Natural killer cell (primary cell): ENCODE data around the gene PRDX4. TPM values are rescaled to one million over a fixed set of nuclear protein-coding genes. Genes with fewer than 3 reads are reported as not detected.

Experiments
- ATAC-seq, 3 donors: fragments of 150-1000 bp in 2 of 3; fragments of 200-7000 bp in 1 of 3; cut with Tn5 transposase; 1 replicate in 1 of 3; 2 replicates in 2 of 3; pipeline ENCODE4 v1.10.0; 2021; ENCODE audit warnings: mild to moderate bottlenecking in 2 of 3, moderate library complexity in 2 of 3
- DNase-seq, 2 donors: peaks; one replicate each; pipeline versions ENCODE4 v3.0.0 to v3.0.0-alpha.2; 2013 to 2021; ENCODE audit warnings: mixed read lengths in 1 of 2
- H3K27ac ChIP-seq: one replicate; pipeline ENCODE4 v1.5.1; 2013; ENCODE audit warnings: mild to moderate bottlenecking, low read length
- H3K27me3 ChIP-seq: one replicate; pipeline ENCODE4 v1.6.1; 2013; ENCODE audit warnings: low read length; ENCODE audit not compliant: control insufficient read depth, insufficient read depth
- H3K36me3 ChIP-seq: one replicate; pipeline ENCODE4 v1.6.1; 2013; ENCODE audit warnings: low read length; ENCODE audit not compliant: control insufficient read depth, insufficient read depth
- H3K4me1 ChIP-seq: one replicate; pipeline ENCODE4 v1.6.1; 2013; ENCODE audit warnings: low read length; ENCODE audit not compliant: control insufficient read depth, insufficient read depth
- H3K4me3 ChIP-seq: one replicate; pipeline ENCODE4 v1.5.1; 2013; ENCODE audit warnings: low read length
- H3K9me3 ChIP-seq: one replicate; pipeline ENCODE4 v1.6.1; 2013; ENCODE audit warnings: low read length; ENCODE audit not compliant: control insufficient read depth, insufficient read depth
- H3K27ac Mint-ChIP-seq, 2 donors: one replicate each; pipeline ENCODE4 v1.8.0; 2022; ENCODE audit warnings: mild to moderate bottlenecking in 2 of 2, mixed read lengths in 2 of 2, moderate library complexity in 1 of 2
- H3K27me3 Mint-ChIP-seq, 2 donors: one replicate each; pipeline ENCODE4 v1.8.0; 2022; ENCODE audit warnings: low read depth in 2 of 2, mixed read lengths in 2 of 2
- H3K36me3 Mint-ChIP-seq: one replicate; pipeline ENCODE4 v1.8.0; 2022; ENCODE audit warnings: mixed read lengths
- H3K4me1 Mint-ChIP-seq, 2 donors: one replicate each; pipeline ENCODE4 v1.8.0; 2022; ENCODE audit warnings: mixed read lengths in 2 of 2
- H3K4me3 Mint-ChIP-seq: one replicate; pipeline ENCODE4 v1.8.0; 2022; ENCODE audit warnings: mild to moderate bottlenecking, moderate library complexity, mixed read lengths
- H3K9me3 Mint-ChIP-seq, 2 donors: one replicate each; pipeline ENCODE4 v1.8.0; 2022; ENCODE audit warnings: mixed read lengths in 2 of 2
- CTCF ChIP-seq: fragments of 200-600 bp; IDR thresholded peaks from one replicate; pipeline ENCODE4 v1.8.0; 2022; ENCODE audit warnings: antibody characterized with exemption
- WGBS: methylation state at CpG from one replicate; pipeline ENCODE4 v1.1.7; 2013; ENCODE audit warnings: missing lambda C conversion rate; ENCODE audit not compliant: insufficient coverage; 5-methylcytosine and 5-hydroxymethylcytosine counted together
- intact Hi-C: fragments of 100-400 bp; cut with micrococcal nuclease; formaldehyde crosslinking; loops from one replicate; pipeline ENCODE4 v1.14.2; 2022
- total RNA-seq, 4 donors: library from RNA; stranded (reverse); fragments of 120-200 nt in 1 of 4; gene quantifications; one replicate each; pipeline versions ENCODE4 v1.2.3 to v1.2.4, GENCODE V29; 2013 to 2022

The PRDX4 gene
- total RNA-seq, 3 donors from 2014 or later (not counting 1 experiment from before 2014, with no cell fraction given) = 6.8 to 13.5 (median 7.8) TPM

DNA sequence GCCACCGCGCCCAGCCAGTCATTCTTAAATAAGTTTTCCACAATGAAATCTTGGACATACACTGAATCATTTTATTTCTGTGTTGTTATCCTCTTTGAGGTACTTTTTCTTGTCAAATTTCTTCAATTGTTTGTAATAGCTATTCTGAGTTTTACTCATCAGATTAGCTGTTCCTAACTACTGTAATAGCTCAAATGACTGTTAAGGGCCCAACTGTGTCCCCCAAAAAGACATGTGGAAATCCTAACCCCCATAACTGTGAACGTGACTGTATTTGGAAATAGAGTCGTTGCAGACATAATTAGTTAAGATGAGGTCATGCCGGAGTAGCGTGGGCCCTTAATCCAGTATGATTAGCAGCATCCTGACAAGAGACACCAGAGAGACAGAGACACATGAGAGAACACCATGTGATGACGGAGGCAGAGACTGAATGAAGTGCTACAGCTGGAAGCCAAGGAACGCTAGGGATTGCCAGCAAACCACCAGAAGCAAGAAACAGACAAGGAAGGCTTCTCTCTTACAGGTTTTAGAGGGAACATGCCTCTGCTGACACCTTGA lies 52.9 kb downstream of the PRDX4 start:
- ATAC-seq = no peak
- H3K4me1 ChIP-seq = no peaks in the 10 kb centered on the region
- no peak for TF ChIP-seq CTCF
- no peaks in the 10 kb centered on the region for H3K9me3 Mint-ChIP-seq
- intact Hi-C loops = no loop called here
- no peak for DNase-seq
- no peaks in the 10 kb centered on the region for H3K9me3 ChIP-seq
- H3K4me1 Mint-ChIP-seq = no peaks in the 10 kb centered on the region
- 97% methylated on average over 8 of the region's 8 CpGs for WGBS
- H3K27ac Mint-ChIP-seq = no peak overlapping the region
- no peaks in the 10 kb centered on the region for H3K27me3 Mint-ChIP-seq
- H3K36me3 ChIP-seq = peaks cover 13% of the 10 kb centered on the region
- H3K27me3 ChIP-seq = no peaks in the 10 kb centered on the region
- H3K4me3 Mint-ChIP-seq = no peak overlapping the region
- no peak overlapping the region for H3K4me3 ChIP-seq
- no peak overlapping the region for H3K27ac ChIP-seq
- H3K36me3 Mint-ChIP-seq = no peaks in the 10 kb centered on the region

GRCh38 chrX:23726191-23726590 lies 58.9 kb downstream of the PRDX4 start:
- Histone ChIP-seq H3K9me3 (no peaks in the 10 kb centered on the region), H3K27me3 (no peaks in the 10 kb centered on the region), H3K27ac (no peak overlapping the region), H3K36me3 (peaks cover 10% of the 10 kb centered on the region), H3K4me1 (no peaks in the 10 kb centered on the region), H3K4me3 (no peak overlapping the region)
- intact Hi-C loops = no loop called here
- WGBS = 37% methylated on average over 6 of the region's 6 CpGs
- H3K27ac Mint-ChIP-seq = no peak overlapping the region
- H3K27me3 Mint-ChIP-seq = no peaks in the 10 kb centered on the region
- no peaks in the 10 kb centered on the region for H3K36me3 Mint-ChIP-seq
- H3K4me3 Mint-ChIP-seq = no peak overlapping the region
- H3K9me3 Mint-ChIP-seq = no peaks in the 10 kb centered on the region
- TF ChIP-seq CTCF = no peak
- DNase-seq (no peak), ATAC-seq (no peak)
- H3K4me1 Mint-ChIP-seq = no peaks in the 10 kb centered on the region

GRCh38 chrX:23727206-23727605 lies 59.9 kb downstream of the PRDX4 start:
- Histone ChIP-seq H3K4me1 (no peaks in the 10 kb centered on the region), H3K9me3 (no peaks in the 10 kb centered on the region), H3K36me3 (peaks cover 5% of the 10 kb centered on the region), H3K27me3 (no peaks in the 10 kb centered on the region), H3K4me3 (no peak overlapping the region), H3K27ac (no peak overlapping the region)
- no peak overlapping the region for H3K4me3 Mint-ChIP-seq
- no peaks in the 10 kb centered on the region for H3K36me3 Mint-ChIP-seq
- no peak for TF ChIP-seq CTCF
- 91% methylated on average over 3 of the region's 3 CpGs for WGBS
- no peak for DNase-seq
- ATAC-seq = no peak
- no peaks in the 10 kb centered on the region for H3K9me3 Mint-ChIP-seq
- no peaks in the 10 kb centered on the region for H3K27me3 Mint-ChIP-seq
- intact Hi-C loops = no loop called here
- no peaks in the 10 kb centered on the region for H3K4me1 Mint-ChIP-seq
- no peak overlapping the region for H3K27ac Mint-ChIP-seq

DNA sequence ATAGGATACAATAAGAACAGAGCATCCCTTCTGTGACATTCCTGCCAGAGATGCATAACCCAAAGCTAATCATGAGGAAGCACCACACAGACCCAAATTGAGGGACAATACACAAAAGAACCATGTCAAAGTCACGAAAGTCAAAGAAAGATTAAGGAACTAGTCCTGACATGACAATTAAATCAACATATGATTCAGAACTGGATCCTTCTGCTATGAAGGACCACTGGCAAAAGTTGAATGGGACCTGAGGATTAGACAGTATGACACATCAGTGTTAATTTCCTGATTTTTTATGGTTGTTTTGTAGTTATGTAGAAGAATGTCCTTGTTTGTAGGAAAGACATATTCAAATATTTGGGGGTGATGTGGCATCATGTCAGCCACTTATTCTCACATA lies 61.9 kb downstream of the PRDX4 start:
- H3K27me3 ChIP-seq = no peaks in the 10 kb centered on the region
- intact Hi-C loops = no loop called here
- DNase-seq (no peak), ATAC-seq (no peak)
- Mint-ChIP-seq H3K36me3 (no peaks in the 10 kb centered on the region), H3K27me3 (no peaks in the 10 kb centered on the region), H3K4me1 (no peaks in the 10 kb centered on the region), H3K4me3 (no peak overlapping the region), H3K27ac (no peak overlapping the region), H3K9me3 (no peaks in the 10 kb centered on the region)
- no peak overlapping the region for H3K4me3 ChIP-seq
- H3K36me3 ChIP-seq = peaks cover 4% of the 10 kb centered on the region
- TF ChIP-seq CTCF = no peak
- 80% methylated on average over 1 of the region's 1 CpG for WGBS
- H3K9me3 ChIP-seq = no peaks in the 10 kb centered on the region
- H3K27ac ChIP-seq = no peak overlapping the region
- H3K4me1 ChIP-seq = no peaks in the 10 kb centered on the region
